ENCODE measurements around the gene FAM107B. TPM values are rescaled to one million over a fixed set of nuclear protein-coding genes. Genes with fewer than 3 reads are reported as not detected.
"Not testable (repeated sequence)": the region's sequence is repeated elsewhere in the genome, so short reads cannot be mapped to it uniquely, and the experiment has no call there.

FAM107B gene
- total and polyA plus RNA-seq, 2 of the 13 experiments (the other 11 are each of a cell fraction or from before 2014, with no cell fraction given), result 15.7 to 24.8 TPM

GRCh38 chr10:14816717-14817116, 42.0 kb upstream of the FAM107B start:
- in situ Hi-C loops (cut with HindIII; ENCODE audit: extremely low pct_ligation_motif_present, low pct_unique_long_range_greater_than_20kb), result loop anchor here (25.0 kb wide), 1 partner anchor 629 kb away; no protein-coding TSS in a partner anchor
- FAIRE-seq; H3K79me2 ChIP-seq (ENCODE audit: insufficient read depth, low read length); H3K9me3 ChIP-seq (ENCODE audit: low read length); H3K27ac ChIP-seq (ENCODE audit: extremely low read length, insufficient read depth, low read length); H3K36me3 ChIP-seq (replicated peaks in 1 of 2; ENCODE audit: control insufficient read depth in 1 of 2, insufficient read depth in 2 of 2, low read length in 2 of 2); H3K4me2 ChIP-seq (ENCODE audit: low read depth, low read length); ATAC-seq; POLR2A ChIA-PET; BruUV-seq (replicated peaks); DNase-seq (ENCODE audit: low spot score); H2AFZ ChIP-seq (ENCODE audit: low read length); H3K27me3 ChIP-seq (ENCODE audit: control insufficient read depth in 1 of 2, insufficient read depth in 2 of 2, low read length in 2 of 2); CTCF ChIA-PET (ENCODE audit: low intra/inter-chr PET ratio, low total read pairs); H3K4me1 ChIP-seq (ENCODE audit: insufficient read depth, low read length); intact Hi-C loops (cut with micrococcal nuclease; ENCODE audit: unreplicated experiment); H3K9ac ChIP-seq (ENCODE audit: insufficient read depth, low read depth, low read length); H4K20me1 ChIP-seq (ENCODE audit: insufficient read depth, low read length); H3K4me3 ChIP-seq (replicated peaks in 1 of 3; ENCODE audit: insufficient read depth in 1 of 3, low read depth in 2 of 3, low read length in 3 of 3): not testable (repeated sequence)
- WGBS (ENCODE audit: low lambda C conversion rate), result 85% methylated on average over 7 of the region's 7 CpGs

GRCh38 chr10:14815681-14816080, 41.0 kb upstream of the FAM107B start:
- intact Hi-C loops (cut with micrococcal nuclease; ENCODE audit: unreplicated experiment), result no loop called here
- H3K9ac ChIP-seq (ENCODE audit: insufficient read depth, low read depth, low read length), result no peak overlapping the region
- no peak overlapping the region for H3K4me3 ChIP-seq (replicated peaks in 1 of 3; ENCODE audit: insufficient read depth in 1 of 3, low read depth in 2 of 3, low read length in 3 of 3)
- no peaks in the 10 kb centered on the region for H3K9me3 ChIP-seq (ENCODE audit: low read length)
- H3K36me3 ChIP-seq (replicated peaks in 1 of 2; ENCODE audit: control insufficient read depth in 1 of 2, insufficient read depth in 2 of 2, low read length in 2 of 2), result no peaks in the 10 kb centered on the region
- TF ChIP-seq CEBPB (IDR thresholded peaks at IDR 0.05; ENCODE audit: borderline replicate concordance, low read depth, low read length) (peak; percentile 41; the same call in 1 of the 2 replicates), ZFAT (CRISPR knock-in tag; conservative IDR thresholded peaks at IDR 0.05) (no peak), ZNF362 (CRISPR knock-in tag; IDR thresholded peaks at IDR 0.05; ENCODE audit: borderline replicate concordance) (peak; percentile 66)
- FAIRE-seq (no peak), DNase-seq (ENCODE audit: low spot score) (no peak), ATAC-seq (no peak)
- H4K20me1 ChIP-seq (ENCODE audit: insufficient read depth, low read length), result no peaks in the 10 kb centered on the region
- H2AFZ ChIP-seq (ENCODE audit: low read length), result no peak overlapping the region
- in situ Hi-C loops (cut with HindIII; ENCODE audit: extremely low pct_ligation_motif_present, low pct_unique_long_range_greater_than_20kb), result loop anchor here (25.0 kb wide), 1 partner anchor 628 kb away; no protein-coding TSS in a partner anchor
- no peaks in the 10 kb centered on the region for H3K79me2 ChIP-seq (ENCODE audit: insufficient read depth, low read length)
- 34% methylated on average over 6 of the region's 6 CpGs for WGBS (ENCODE audit: low lambda C conversion rate)
- 0 out of 2 replicates have a peak, but pooled peaks cover 7% of the 10 kb centered on the region for H3K4me1 ChIP-seq (ENCODE audit: insufficient read depth, low read length)
- H3K27me3 ChIP-seq (ENCODE audit: control insufficient read depth in 1 of 2, insufficient read depth in 2 of 2, low read length in 2 of 2), result no peaks in the 10 kb centered on the region; a peak in 1 of 5 replicates
- no peak overlapping the region for H3K27ac ChIP-seq (ENCODE audit: extremely low read length, insufficient read depth, low read length)
- ChIA-PET CTCF (ENCODE audit: low intra/inter-chr PET ratio, low total read pairs) (no interaction called here), POLR2A (no interaction called here)
- no peak overlapping the region for H3K4me2 ChIP-seq (ENCODE audit: low read depth, low read length)
- no TSS peak for BruUV-seq (replicated peaks)
